GM19463 (cell line): Measurements from ENCODE around the gene BRD4.

Experiments
- ATAC-seq: cut with Tn5 transposase; IDR thresholded peaks from one replicate; pipeline ENCODE4 v1.9.1; 2021; ENCODE audit warnings: mild to moderate bottlenecking, moderate library complexity; ENCODE audit not compliant: unreplicated experiment

BRD4 gene

GRCh38 chr19:15251010-15251748 is 81.2 kb downstream of the BRD4 start:
- no peak for ATAC-seq

- ATAC-seq, result no peak
These were observed 81.7 kb downstream of the BRD4 start for GRCh38 chr19:15250640-15250993.

GRCh38 chr19:15249972-15250639 is 82.2 kb downstream of the BRD4 start:
- no peak for ATAC-seq

GRCh38 chr19:15249528-15249874 is 82.8 kb downstream of the BRD4 start:
- ATAC-seq, result no peak

GRCh38 chr19:15248648-15249527 is 83.5 kb downstream of the BRD4 start:
- no peak for ATAC-seq

- no peak for ATAC-seq
These were observed 84.2 kb downstream of the BRD4 start for GRCh38 chr19:15248106-15248505.

GRCh38 chr19:15247107-15248014 is 85.0 kb downstream of the BRD4 start:
- ATAC-seq, result no peak

- no peak for ATAC-seq
These were observed 86.2 kb downstream of the BRD4 start for GRCh38 chr19:15246198-15246481.

- ATAC-seq, result no peak
These were observed 86.8 kb downstream of the BRD4 start for GRCh38 chr19:15245370-15246197.

- no peak for ATAC-seq
These were observed 87.5 kb downstream of the BRD4 start for GRCh38 chr19:15244808-15245207.

- no peak for ATAC-seq
These were observed 88.1 kb downstream of the BRD4 start for GRCh38 chr19:15244106-15244803.

- ATAC-seq, result no peak
These were observed 88.9 kb downstream of the BRD4 start for GRCh38 chr19:15243236-15243957.

- ATAC-seq, result no peak
These were observed 91.0 kb downstream of the BRD4 start for GRCh38 chr19:15241259-15241910.

GRCh38 chr19:15240515-15240914 is 91.8 kb downstream of the BRD4 start:
- no peak for ATAC-seq

GRCh38 chr19:15239337-15239949 is 92.9 kb downstream of the BRD4 start:
- no peak for ATAC-seq

- no peak for ATAC-seq
These were observed 93.6 kb downstream of the BRD4 start for GRCh38 chr19:15238639-15239155.

GRCh38 chr19:15237759-15238638 is 94.3 kb downstream of the BRD4 start:
- ATAC-seq, result no peak
